ENCODE data around the gene CFAP157. TPM values are rescaled to one million over a fixed set of nuclear protein-coding genes. Genes with fewer than 3 reads are reported as not detected.

The CFAP157 gene
- total RNA-seq, 2 donors from 2014 or later: not detected

DNA sequence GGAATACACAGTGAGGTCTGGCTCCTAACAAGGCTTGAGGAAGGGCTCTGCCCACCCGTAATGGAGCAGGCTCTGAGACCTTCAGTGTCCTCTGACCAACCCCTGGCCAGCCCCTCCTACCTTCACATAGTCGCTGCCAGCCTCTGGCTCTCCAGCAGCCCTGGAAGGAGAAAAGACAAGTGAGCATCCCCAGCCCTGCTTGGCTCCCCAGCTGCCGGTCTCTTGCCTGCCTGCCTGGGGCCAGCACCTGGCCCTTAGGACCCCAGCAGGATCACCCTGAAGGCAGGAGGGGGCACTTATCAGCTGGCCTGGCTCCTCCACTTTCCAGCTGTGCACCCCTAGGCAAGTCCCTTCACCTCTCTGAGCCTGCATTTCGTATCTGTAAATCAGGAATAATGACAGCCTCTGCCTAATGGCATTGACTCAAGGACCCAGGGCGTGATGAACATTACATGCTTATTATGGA lies 54.7 kb downstream of the CFAP157 start:
- Mint-ChIP-seq H3K27ac (peak overlapping the region in 1 of 2 donors; percentile 78), H3K9me3 (no peaks in the 10 kb centered on the region), H3K36me3 (peaks cover 0 to 15% of the 10 kb centered on the region in 2 donors)
- no peak for DNase-seq (ENCODE audit: low spot score in 2 of 2)
- no peak for ATAC-seq

DNA sequence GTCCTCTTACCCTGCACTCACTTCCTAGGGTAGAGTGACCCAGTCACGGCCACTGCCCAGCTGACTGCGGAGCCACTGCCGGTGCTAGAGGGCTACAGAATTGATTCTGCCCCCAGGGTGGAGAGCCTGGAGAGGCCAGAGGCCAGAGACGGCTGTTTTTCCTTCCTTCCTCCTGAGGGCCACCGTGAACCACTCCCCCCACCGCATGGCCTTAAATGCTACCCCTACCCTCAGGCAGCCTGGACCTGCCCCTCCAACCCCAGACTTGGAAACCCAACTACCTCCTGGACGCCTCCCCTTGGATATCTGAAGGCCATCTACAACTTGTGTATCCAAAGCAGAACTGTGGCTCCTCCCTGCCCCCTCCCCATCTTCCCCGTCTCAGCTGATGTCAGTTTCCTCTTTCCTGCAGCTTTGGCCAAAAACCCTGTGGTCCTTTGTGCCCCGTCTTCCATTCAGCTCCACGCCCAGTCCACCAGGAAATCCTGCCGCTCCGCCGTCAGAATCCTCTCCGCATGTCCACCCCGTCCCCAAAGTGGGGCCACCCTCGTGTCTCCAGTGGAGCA lies 55.4 kb downstream of the CFAP157 start:
- Mint-ChIP-seq H3K36me3 (peaks cover 0 to 22% of the 10 kb centered on the region in 2 donors), H3K27ac (peak overlapping the region; percentile 78 to 88)
- ATAC-seq: no peak

GRCh38 chr9:127763918-127764384 lies 57.2 kb downstream of the CFAP157 start:
- DNase-seq (ENCODE audit: low spot score in 2 of 2) (no peak), ATAC-seq (peak; percentile 56 to 58)
- Mint-ChIP-seq H3K27ac (peak overlapping the region; percentile 78 to 79), H3K36me3 (peaks cover 0 to 33% of the 10 kb centered on the region in 2 donors), H3K9me3 (no peaks in the 10 kb centered on the region)

More for the DNA sequence above, 55.4 kb downstream of the CFAP157 start:
- no peaks in the 10 kb centered on the region for H3K9me3 Mint-ChIP-seq
- no peak for DNase-seq (ENCODE audit: low spot score in 2 of 2)

- Mint-ChIP-seq H3K36me3 (peaks cover 0 to 37% of the 10 kb centered on the region in 2 donors), H3K9me3 (no peaks in the 10 kb centered on the region), H3K27ac (peak overlapping the region in 1 of 2 donors; percentile 78)
- ATAC-seq (no peak), DNase-seq (ENCODE audit: low spot score in 2 of 2) (no peak)
Observed at GRCh38 chr9:127765418-127765817, 58.6 kb downstream of the CFAP157 start.

Other genes starting within 250 kb of the CFAP157 start
- 10 to 100 TPM; 11.4 to 28.0 TPM for gene STXBP1, start 94.7 kb upstream of the CFAP157 start, total RNA-seq
- gene PTRH1, start 8.7 kb downstream of the CFAP157 start, total RNA-seq: 10 to 100 TPM in 1 of 2 donors, 1 to 10 TPM in 1; 9.5 to 12.6 TPM
- under 1 TPM; 0.62 to 0.73 TPM for gene TTC16, start 9.1 kb downstream of the CFAP157 start, total RNA-seq
- 10 to 100 TPM; 10.9 to 17.1 TPM for gene TOR2A, start 28.3 kb downstream of the CFAP157 start, total RNA-seq
- gene SH2D3C, start 71.7 kb downstream of the CFAP157 start, total RNA-seq: 10 to 100 TPM; 39.3 to 39.5 TPM
- gene CDK9, start 79.0 kb downstream of the CFAP157 start, total RNA-seq: 10 to 100 TPM; 74.8 to 89.3 TPM
- 10 to 100 TPM; 64.8 to 73.8 TPM for gene FPGS, start 95.9 kb downstream of the CFAP157 start, total RNA-seq
- 10 to 100 TPM; 12.9 to 24.1 TPM for gene ENG, start 147.7 kb downstream of the CFAP157 start, total RNA-seq
- 10 to 100 TPM; 19.0 to 31.3 TPM for gene AK1, start 170.7 kb downstream of the CFAP157 start, total RNA-seq
- 10 to 100 TPM; 55.2 to 56.1 TPM for gene ST6GALNAC6, start 192.6 kb downstream of the CFAP157 start, total RNA-seq
- gene ST6GALNAC4, start 210.1 kb downstream of the CFAP157 start, total RNA-seq: 10 to 100 TPM; 24.5 to 43.2 TPM
- gene PIP5KL1, start 223.8 kb downstream of the CFAP157 start, total RNA-seq: 1 to 10 TPM; 4.0 to 6.8 TPM
- 10 to 100 TPM; 26.0 to 49.8 TPM for gene DPM2, start 230.9 kb downstream of the CFAP157 start, total RNA-seq

All from activated naive CD4-positive, alpha-beta T cell treated with anti-CD3 and anti-CD28 coated beads, Interleukin-2, amount 50 U/mL, for 72 hours (primary cell).